ENCODE results near the gene MTHFD1L. TPM values are rescaled to one million over a fixed set of nuclear protein-coding genes. Genes with fewer than 3 reads are reported as not detected.

MTHFD1L gene
- total RNA-seq, 4 donors from 2014 or later: 4.1 to 19.9 (median 16.6) TPM

DNA sequence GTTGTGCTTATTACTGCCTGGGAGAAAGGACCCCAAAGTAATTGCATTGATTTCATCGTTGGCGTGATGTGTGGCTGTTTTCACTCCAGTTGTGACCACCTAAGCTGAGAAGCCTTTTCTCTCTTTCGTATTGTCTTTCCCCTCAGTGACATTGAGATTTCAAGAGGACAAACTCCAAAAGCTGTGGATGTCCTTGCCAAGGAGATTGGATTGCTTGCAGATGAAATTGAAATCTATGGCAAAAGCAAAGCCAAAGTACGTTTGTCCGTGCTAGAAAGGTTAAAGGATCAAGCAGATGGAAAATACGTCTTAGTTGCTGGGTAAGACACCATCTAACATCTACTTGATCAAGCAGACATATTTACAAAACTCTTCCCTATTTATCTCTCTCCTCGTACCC is 60.5 kb downstream of the MTHFD1L start:
- H3K4me1 ChIP-seq: no peaks in the 10 kb centered on the region
- H3K36me3 ChIP-seq: no peaks in the 10 kb centered on the region
- no peaks in the 10 kb centered on the region for H3K9me3 ChIP-seq
- TF ChIP-seq, protein P1, sequence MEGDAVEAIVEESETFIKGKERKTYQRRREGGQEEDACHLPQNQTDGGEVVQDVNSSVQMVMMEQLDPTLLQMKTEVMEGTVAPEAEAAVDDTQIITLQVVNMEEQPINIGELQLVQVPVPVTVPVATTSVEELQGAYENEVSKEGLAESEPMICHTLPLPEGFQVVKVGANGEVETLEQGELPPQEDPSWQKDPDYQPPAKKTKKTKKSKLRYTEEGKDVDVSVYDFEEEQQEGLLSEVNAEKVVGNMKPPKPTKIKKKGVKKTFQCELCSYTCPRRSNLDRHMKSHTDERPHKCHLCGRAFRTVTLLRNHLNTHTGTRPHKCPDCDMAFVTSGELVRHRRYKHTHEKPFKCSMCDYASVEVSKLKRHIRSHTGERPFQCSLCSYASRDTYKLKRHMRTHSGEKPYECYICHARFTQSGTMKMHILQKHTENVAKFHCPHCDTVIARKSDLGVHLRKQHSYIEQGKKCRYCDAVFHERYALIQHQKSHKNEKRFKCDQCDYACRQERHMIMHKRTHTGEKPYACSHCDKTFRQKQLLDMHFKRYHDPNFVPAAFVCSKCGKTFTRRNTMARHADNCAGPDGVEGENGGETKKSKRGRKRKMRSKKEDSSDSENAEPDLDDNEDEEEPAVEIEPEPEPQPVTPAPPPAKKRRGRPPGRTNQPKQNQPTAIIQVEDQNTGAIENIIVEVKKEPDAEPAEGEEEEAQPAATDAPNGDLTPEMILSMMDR (IDR thresholded peaks at IDR 0.05): no peak
- no peak for TF ChIP-seq POLR2A (IDR thresholded peaks at IDR 0.05)
- H3K4me3 ChIP-seq: no peak overlapping the region
- no peaks in the 10 kb centered on the region for H3K27me3 ChIP-seq
- no peak for DNase-seq
- intact Hi-C loops (cut with DNase I; ENCODE audit: low total_unique reads): no loop called here
- peak overlapping the region; percentile 21 to 22 for H3K27ac ChIP-seq

DNA sequence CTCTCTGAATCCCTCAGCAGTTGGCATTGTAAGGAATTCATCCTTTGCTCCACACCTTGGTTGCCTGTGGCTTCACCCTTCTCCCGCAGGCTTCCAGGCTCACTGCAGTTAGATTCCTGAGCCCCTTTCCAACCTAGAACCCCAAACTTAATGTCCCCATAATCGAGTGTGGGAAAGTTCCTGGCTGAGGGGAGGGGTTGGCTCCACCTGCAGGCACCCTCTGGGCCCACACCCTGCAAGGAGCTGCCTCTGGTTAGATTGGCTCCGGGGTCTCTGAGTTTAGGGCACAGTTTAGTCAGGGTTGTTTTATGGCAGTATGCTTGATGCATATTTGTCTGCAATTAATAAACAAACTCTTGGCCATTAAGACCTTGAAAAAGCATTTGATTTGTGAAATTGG is 63.4 kb downstream of the MTHFD1L start:
- DNase-seq: no peak
- H3K27ac ChIP-seq: no peak overlapping the region

DNA sequence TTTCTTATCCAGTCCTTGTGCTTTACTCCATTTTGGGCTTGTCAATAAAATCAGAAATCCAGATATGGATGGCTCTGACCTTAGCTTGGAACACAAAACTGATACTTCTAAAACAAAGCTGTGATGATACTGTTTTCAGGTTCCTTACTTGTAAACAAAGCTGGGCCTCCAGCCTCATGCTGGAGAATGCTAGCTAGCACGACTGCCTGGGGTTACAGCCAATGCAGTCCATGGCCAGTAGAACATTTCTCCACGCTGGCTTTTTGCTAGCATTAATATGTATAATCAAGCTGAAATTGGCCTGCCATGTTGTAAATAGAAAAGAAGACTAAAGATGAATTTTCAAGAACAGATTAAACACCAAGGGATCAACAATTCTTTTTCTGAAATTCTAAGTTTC is 63.9 kb downstream of the MTHFD1L start:
- DNase-seq: no peak
- intact Hi-C loops (cut with DNase I; ENCODE audit: low total_unique reads): no loop called here
- Histone ChIP-seq H3K4me1 (no peaks in the 10 kb centered on the region), H3K4me3 (no peak overlapping the region), H3K36me3 (no peaks in the 10 kb centered on the region), H3K27ac (no peak overlapping the region), H3K9me3 (no peaks in the 10 kb centered on the region), H3K27me3 (no peaks in the 10 kb centered on the region)
- TF ChIP-seq, protein P1 (IDR thresholded peaks at IDR 0.05): no peak
- no peak for TF ChIP-seq POLR2A (IDR thresholded peaks at IDR 0.05)

More for the DNA sequence above, 63.4 kb downstream of the MTHFD1L start:
- TF ChIP-seq, protein P1 (IDR thresholded peaks at IDR 0.05): no peak
- TF ChIP-seq POLR2A (IDR thresholded peaks at IDR 0.05): no peak
- Histone ChIP-seq H3K9me3 (no peaks in the 10 kb centered on the region), H3K27me3 (no peaks in the 10 kb centered on the region), H3K4me3 (no peak overlapping the region), H3K36me3 (no peaks in the 10 kb centered on the region), H3K4me1 (no peaks in the 10 kb centered on the region)
- intact Hi-C loops (cut with DNase I; ENCODE audit: low total_unique reads): no loop called here

DNA sequence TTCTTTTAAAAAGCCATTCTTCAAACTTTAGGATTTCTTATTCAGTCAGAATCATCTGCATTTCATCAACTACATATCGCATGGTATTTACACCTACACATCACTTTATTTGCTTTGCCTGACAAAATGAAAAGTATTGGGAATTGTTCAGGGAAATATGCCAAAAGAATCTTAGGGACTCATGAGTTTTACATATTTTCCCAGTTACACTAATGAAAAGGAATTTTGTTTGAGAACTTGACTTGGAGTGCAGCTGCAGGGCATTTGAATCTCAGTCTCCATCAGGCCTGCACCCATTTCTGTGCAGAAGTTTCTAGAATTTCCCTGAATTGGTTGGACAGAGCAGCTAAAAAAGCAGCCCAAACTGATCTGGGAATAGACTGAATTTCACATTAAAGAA is 65.3 kb downstream of the MTHFD1L start:
- DNase-seq: no peak
- H3K9me3 ChIP-seq: no peaks in the 10 kb centered on the region
- H3K36me3 ChIP-seq: no peaks in the 10 kb centered on the region
- TF ChIP-seq, protein P1 (IDR thresholded peaks at IDR 0.05): no peak
- no peak for TF ChIP-seq POLR2A (IDR thresholded peaks at IDR 0.05)
- H3K4me1 ChIP-seq: no peaks in the 10 kb centered on the region
- no peak overlapping the region for H3K4me3 ChIP-seq
- H3K27ac ChIP-seq: no peak overlapping the region
- H3K27me3 ChIP-seq: no peaks in the 10 kb centered on the region
- intact Hi-C loops (cut with DNase I; ENCODE audit: low total_unique reads): no loop called here

DNA sequence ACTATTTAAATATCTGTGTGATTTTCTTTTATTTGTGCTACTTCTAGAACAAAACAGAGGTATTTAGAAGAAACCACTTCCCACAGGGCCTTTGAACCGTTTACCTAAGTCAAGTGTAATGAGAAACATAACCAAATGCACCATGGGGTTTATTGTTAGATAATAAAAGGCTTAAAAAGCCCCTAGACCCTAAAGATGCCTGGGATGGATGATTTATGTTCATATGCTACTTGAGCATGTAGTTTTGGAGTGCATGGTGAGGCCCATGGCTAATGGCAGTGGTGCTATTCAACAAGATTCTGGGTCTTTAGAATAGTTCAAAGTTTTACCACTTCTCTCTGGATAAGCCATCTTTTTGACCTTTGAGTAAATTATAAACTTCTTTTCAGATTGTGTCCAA is 65.9 kb downstream of the MTHFD1L start:
- no peaks in the 10 kb centered on the region for H3K36me3 ChIP-seq
- DNase-seq: no peak
- no peak overlapping the region for H3K27ac ChIP-seq
- intact Hi-C loops (cut with DNase I; ENCODE audit: low total_unique reads): no loop called here
- H3K4me1 ChIP-seq: no peaks in the 10 kb centered on the region
- no peak overlapping the region for H3K4me3 ChIP-seq
- TF ChIP-seq, protein P1 (IDR thresholded peaks at IDR 0.05): no peak
- TF ChIP-seq POLR2A (IDR thresholded peaks at IDR 0.05): no peak
- H3K27me3 ChIP-seq: no peaks in the 10 kb centered on the region
- no peaks in the 10 kb centered on the region for H3K9me3 ChIP-seq
